COLO829 (cell line): ENCODE results near the gene KIAA1328.
"Not testable (repeated sequence)": the region's sequence is repeated elsewhere in the genome, so short reads cannot be mapped to it uniquely, and the experiment has no call there.

ENCODE experiments used
- DNase-seq: peaks from one replicate; pipeline ENCODE4 v3.0.0; 2012; ENCODE audit warnings: low spot score

The KIAA1328 gene

GRCh38 chr18:36826556-36826955 is 2.4 kb upstream of the KIAA1328 start:
- DNase-seq: no peak

GRCh38 chr18:36828157-36828629 is 734 bp upstream of the KIAA1328 start:
- DNase-seq: peak; percentile 10

DNA sequence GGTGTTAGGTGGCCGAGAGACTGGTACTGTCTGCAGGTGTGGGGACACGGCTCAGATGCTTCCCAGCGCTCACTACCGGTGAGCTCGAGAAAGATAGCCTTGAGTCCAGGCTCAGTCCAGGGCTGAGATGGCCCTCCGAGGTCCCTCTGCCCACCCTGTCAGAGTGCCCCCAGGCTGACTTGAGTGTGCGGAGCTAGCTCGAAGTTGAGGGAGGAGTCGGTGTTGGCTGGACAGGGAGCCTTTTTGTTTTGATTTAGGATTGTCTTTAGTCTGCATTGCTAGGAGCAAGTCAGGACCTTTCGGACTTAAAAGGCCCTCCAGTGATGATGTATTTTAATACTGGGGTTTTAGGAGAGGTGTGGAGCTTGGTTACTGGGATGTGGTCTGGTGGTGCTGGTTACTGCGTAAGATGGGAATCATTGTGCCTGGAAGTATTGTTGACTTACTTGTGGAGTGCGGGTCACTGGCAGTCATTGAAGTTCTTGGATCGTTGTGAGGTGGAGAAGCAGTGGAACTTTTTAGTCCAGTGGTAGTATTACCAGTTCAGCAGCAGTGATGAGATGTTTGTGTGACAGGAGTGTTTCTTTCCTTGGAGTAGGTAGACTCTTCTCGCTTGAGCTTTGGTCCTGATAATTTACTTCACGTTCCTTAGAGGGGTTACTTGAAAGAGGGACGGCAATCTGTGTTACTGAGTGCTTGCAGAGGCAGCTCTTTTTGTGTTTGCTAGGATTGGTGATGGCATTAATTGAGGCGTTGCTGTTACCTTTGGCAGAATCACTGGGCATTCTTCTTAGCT is 633 bp downstream of the KIAA1328 start:
- DNase-seq: no peak

GRCh38 chr18:36830158-36830495 is 1.2 kb downstream of the KIAA1328 start:
- no peak for DNase-seq

DNA sequence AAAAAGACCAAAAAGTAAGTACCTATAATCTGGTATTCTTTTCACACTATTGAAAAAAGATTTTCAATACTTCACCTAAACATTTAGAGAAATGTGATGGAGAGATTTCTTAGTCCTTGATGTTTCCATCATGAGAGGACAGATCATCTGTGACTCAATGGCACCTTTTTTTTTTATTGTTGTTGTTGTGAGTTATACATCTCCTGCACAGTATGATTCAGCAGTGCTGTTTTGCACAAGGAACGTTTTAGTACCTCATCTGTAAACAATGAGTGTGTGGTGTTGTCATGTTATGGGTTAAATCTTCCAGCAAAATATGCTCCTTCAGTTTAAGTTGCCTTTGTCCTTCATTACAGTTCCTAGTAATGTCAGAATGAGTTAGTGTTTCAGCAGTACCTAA is 2.2 kb downstream of the KIAA1328 start:
- no peak for DNase-seq

DNA sequence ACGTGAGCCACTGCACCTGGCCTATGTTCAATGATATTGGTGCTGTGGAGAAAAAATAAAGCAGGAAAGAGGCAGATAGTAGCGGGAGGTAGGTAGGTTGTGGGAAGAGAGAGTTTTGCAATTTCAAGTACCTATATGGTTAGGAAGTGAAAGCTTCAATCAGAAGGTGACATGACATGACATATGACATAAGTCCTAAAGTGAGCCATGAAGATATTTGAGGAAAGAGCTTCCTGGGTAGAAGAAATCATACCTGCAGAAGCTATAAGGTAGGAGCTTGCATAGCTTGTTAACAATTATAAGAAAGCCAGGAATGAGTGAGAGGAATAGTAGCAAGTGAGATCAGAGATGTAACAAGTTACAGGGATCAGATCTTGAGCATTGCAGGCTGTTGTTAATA is 4.2 kb downstream of the KIAA1328 start:
- no peak for DNase-seq

GRCh38 chr18:36835927-36836326 is 7.0 kb downstream of the KIAA1328 start:
- DNase-seq: no peak

GRCh38 chr18:36839835-36840234 is 10.9 kb downstream of the KIAA1328 start:
- no peak for DNase-seq

GRCh38 chr18:36843199-36843598 is 14.3 kb downstream of the KIAA1328 start:
- no peak for DNase-seq

DNA sequence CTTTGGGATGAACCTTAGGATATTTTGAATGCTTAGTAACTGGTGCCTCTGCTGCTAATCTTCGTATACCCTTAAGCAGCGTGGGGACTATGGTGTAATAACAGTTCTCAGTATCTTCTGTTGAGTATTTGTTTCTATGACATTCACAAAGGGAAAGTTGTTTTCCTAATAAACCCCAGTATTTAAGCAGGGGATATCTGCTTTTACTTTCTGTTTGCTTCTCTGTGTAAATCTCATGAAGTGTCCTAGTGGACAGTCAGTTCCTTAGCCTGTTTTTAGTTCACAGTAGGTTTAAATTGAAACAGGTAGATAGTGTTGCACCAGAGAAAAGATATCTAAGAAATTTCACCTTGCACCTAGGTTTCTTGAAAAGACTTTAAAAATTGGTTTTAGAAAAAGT is 14.9 kb downstream of the KIAA1328 start:
- DNase-seq: no peak

DNA sequence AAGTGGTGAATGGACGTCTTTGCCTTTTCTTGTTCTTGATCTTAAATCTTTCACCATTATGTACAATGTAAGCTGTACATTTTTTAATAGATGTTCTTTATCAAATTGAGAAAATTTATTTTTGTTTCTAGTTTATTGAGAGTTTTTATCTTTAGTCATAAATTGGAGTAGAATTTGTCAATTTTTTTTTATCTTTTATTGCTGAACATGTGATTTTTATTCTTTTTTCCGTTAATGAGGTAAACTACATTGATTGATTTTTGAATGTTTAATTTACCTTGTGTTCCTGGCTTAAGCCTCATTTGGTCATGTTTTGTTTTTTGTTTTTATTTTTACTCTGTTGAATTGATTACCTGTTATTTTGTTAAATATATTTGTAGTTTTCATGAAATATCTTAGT is 19.7 kb downstream of the KIAA1328 start:
- no peak for DNase-seq

DNA sequence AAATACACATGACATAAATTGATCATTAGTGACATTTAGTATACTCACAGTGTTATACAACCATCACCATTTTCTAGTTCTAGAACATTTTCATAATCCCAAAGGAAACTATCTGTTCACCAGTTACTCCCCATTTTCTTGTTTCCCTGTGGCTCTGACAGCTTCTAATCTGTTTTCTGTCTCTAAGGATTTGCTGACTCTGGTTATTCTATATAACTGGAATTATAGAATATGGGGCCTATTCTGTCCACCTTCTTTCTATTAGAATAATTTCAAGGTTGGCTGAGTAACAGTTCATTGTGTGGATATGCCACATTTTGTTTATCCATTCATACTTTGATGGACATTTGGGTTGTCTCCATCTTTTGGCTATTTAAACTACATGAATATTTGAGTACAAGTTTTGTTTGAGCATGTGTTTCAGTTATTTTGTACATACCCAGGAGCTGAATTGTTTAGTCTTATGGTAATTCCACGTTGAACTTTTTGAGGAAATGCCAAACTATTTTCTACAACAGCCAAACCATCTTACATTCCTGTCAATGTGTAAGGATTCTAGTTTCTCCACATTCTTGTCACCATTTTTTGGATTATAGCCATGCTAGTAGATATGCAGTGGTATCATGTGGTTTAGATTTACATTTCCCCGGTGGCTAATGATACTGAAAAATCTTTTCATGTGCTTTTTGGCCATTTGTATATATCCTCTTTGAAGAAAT is 20.5 kb downstream of the KIAA1328 start:
- DNase-seq: no peak

DNA sequence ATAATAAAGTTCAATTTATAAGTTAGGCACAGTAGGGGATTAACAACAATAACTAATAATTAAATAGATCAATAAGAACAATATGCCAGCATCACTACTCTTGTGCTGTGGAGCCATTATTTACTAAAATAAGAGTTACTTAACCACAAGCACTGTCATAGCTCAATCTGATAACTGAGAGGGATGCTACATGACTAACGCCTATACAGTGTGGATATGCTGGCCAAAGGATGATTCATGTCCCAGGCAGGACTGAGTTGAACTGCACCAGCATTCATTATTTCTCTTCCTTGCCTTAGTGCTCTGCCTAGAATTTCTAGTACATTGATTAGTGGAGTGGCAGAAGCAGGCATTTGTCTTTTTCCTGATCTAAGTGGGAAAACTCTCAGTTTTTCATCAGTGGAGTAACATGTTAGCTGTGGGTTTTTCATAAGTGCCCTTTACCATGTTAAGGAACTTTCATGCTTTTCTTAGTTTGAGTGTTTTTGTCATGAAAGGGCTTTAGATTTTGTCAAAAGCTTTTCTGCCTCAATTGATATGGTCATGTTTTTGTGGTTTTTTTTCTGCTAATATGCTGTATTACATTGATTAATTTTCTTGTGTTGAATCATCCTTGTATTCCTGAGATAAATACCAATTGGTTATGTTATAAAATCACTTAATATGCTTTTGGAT is 21.7 kb downstream of the KIAA1328 start:
- DNase-seq: no peak

DNA sequence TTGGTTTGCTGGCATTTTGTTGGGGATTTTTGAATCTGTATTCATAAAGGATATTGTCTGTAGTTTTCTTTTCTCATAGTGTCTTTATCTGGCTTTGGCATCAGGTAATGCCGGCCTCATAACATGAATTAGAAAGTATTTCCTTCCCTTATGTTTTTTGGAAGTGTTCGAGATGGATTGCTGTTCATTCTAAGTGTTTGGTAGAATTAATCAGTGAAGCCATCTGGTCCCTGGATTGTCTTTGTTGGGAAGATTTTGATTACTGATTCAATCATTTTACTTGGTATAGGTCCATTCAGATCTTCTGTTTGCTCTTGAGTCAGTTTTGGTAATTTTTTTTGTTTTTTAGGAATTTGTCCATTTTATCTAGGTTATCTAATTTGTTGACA is 22.3 kb downstream of the KIAA1328 start:
- DNase-seq: no peak

GRCh38 chr18:36856815-36857214 is 27.9 kb downstream of the KIAA1328 start:
- no peak for DNase-seq

GRCh38 chr18:36862182-36862581 is 33.3 kb downstream of the KIAA1328 start:
- no peak for DNase-seq

- DNase-seq: peak; percentile 11
Observed at GRCh38 chr18:36867056-36867455, 38.1 kb downstream of the KIAA1328 start.

- no peak for DNase-seq
Observed at GRCh38 chr18:36871801-36872200, 42.9 kb downstream of the KIAA1328 start.

DNA sequence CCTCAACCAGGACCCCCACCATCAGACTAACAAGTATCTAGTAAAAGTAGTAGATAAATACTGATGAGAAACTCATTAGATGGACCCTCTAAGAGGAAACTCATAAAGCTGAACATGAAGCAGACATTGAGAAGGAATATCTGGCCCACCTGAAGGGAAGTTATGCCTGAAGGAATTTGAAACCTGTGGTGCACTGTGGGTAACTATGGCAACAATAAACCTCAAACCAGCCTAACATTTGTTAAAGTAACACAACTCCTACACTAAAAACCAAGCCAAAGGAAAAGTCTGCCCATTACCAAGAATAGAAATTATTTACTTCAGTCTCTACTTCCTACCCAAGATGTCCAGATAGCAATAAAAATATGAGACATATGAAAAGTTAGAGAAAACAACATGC is 43.4 kb downstream of the KIAA1328 start:
- no peak for DNase-seq

GRCh38 chr18:36873826-36874225 is 44.9 kb downstream of the KIAA1328 start:
- not testable (repeated sequence) for DNase-seq

- not testable (repeated sequence) for DNase-seq
Observed at GRCh38 chr18:36879796-36880195, 50.9 kb downstream of the KIAA1328 start.

GRCh38 chr18:36885981-36886380 is 57.1 kb downstream of the KIAA1328 start:
- DNase-seq: no peak

GRCh38 chr18:36887114-36887513 is 58.2 kb downstream of the KIAA1328 start:
- no peak for DNase-seq
